Esophagus (tissue), 2 donors: ENCODE results near the gene GLP1R. TPM values are rescaled to one million over a fixed set of nuclear protein-coding genes. Genes with fewer than 3 reads are reported as not detected.

ENCODE experiments used
- H3K27ac ChIP-seq, 2 donors: one replicate each; pipeline ENCODE4 v1.5.1; 2013; ENCODE audit warnings: low read depth in 2 of 2, mild to moderate bottlenecking in 2 of 2, inconsistent platforms in 1 of 2, low read length in 1 of 2, moderate library complexity in 1 of 2
- H3K27me3 ChIP-seq, 2 donors: one replicate each; pipeline ENCODE4 v1.6.1; 2013; ENCODE audit warnings: low read length in 2 of 2, control low read depth in 1 of 2, mild to moderate bottlenecking in 1 of 2; ENCODE audit not compliant: insufficient read depth in 2 of 2, control insufficient read depth in 1 of 2
- H3K36me3 ChIP-seq, 2 donors: one replicate each; pipeline ENCODE4 v1.6.1; 2013; ENCODE audit warnings: low read length in 1 of 2; ENCODE audit not compliant: control insufficient read depth in 2 of 2, insufficient read depth in 2 of 2
- H3K4me1 ChIP-seq, 2 donors: one replicate each; pipeline ENCODE4 v1.6.1; 2013; ENCODE audit warnings: low read length in 1 of 2; ENCODE audit not compliant: control insufficient read depth in 2 of 2, insufficient read depth in 2 of 2
- H3K4me3 ChIP-seq, 2 donors: one replicate each; pipeline ENCODE4 v1.5.1; 2013; ENCODE audit warnings: low read length in 2 of 2, mild to moderate bottlenecking in 2 of 2, low read depth in 1 of 2, moderate library complexity in 1 of 2
- H3K9me3 ChIP-seq, 2 donors: one replicate each; pipeline ENCODE4 v1.6.1; 2013; ENCODE audit warnings: mild to moderate bottlenecking in 2 of 2, low read depth in 1 of 2, low read length in 1 of 2, moderate library complexity in 1 of 2; ENCODE audit not compliant: control insufficient read depth in 2 of 2, insufficient read depth in 1 of 2
- WGBS, 2 donors: extraction: QIAGEN DNeasy Blood & Tissue Kit; methylation state at CpG; one replicate each; pipeline ENCODE4 v1.1.7; 2013; 5-methylcytosine and 5-hydroxymethylcytosine counted together
- polyA plus RNA-seq, 2 donors: library from polyadenylated mRNA; stranded (reverse); fragments of 200-250 nt; gene quantifications; one replicate each; pipeline ENCODE4 v1.2.3, GENCODE V29; 2013
- donor health status: healthy with polysubstance abuse.
- donor health status: Bipolar disorder and iron deficiency.

The GLP1R gene
- polyA plus RNA-seq, 2 donors = not detected

GRCh38 chr6:39017547-39017880, 31.1 kb upstream of the GLP1R start:
- peaks cover 0 to 4% of the 10 kb centered on the region in 2 donors for H3K27me3 ChIP-seq
- H3K4me1 ChIP-seq = no peaks in the 10 kb centered on the region
- WGBS, 2 donors = 71 to 75% methylated on average over 4 of the region's 4 CpGs
- no peak overlapping the region for H3K4me3 ChIP-seq
- no peak overlapping the region for H3K27ac ChIP-seq
- no peaks in the 10 kb centered on the region for H3K9me3 ChIP-seq
- no peaks in the 10 kb centered on the region for H3K36me3 ChIP-seq

- Histone ChIP-seq H3K27ac (no peak overlapping the region), H3K4me3 (no peak overlapping the region), H3K27me3 (peaks cover 0 to 4% of the 10 kb centered on the region in 2 donors), H3K4me1 (no peaks in the 10 kb centered on the region), H3K9me3 (no peaks in the 10 kb centered on the region), H3K36me3 (no peaks in the 10 kb centered on the region)
- 51 to 56% methylated on average over 5 of the region's 5 CpGs for WGBS, 2 donors
These were observed 30.5 kb upstream of the GLP1R start for GRCh38 chr6:39018103-39018502.

GRCh38 chr6:39020136-39020535, 28.4 kb upstream of the GLP1R start:
- Histone ChIP-seq H3K9me3 (no peaks in the 10 kb centered on the region), H3K27ac (no peak overlapping the region), H3K36me3 (no peaks in the 10 kb centered on the region), H3K4me1 (no peaks in the 10 kb centered on the region), H3K27me3 (no peaks in the 10 kb centered on the region), H3K4me3 (no peak overlapping the region)
- WGBS, 2 donors = 49 to 67% methylated on average over 2 of the region's 2 CpGs

GRCh38 chr6:39021041-39021440, 27.5 kb upstream of the GLP1R start:
- Histone ChIP-seq H3K4me1 (no peaks in the 10 kb centered on the region), H3K27me3 (no peaks in the 10 kb centered on the region), H3K27ac (no peak overlapping the region), H3K36me3 (no peaks in the 10 kb centered on the region), H3K4me3 (no peak overlapping the region), H3K9me3 (no peaks in the 10 kb centered on the region)
- WGBS, 2 donors = 80 to 82% methylated on average over 2 of the region's 2 CpGs

DNA sequence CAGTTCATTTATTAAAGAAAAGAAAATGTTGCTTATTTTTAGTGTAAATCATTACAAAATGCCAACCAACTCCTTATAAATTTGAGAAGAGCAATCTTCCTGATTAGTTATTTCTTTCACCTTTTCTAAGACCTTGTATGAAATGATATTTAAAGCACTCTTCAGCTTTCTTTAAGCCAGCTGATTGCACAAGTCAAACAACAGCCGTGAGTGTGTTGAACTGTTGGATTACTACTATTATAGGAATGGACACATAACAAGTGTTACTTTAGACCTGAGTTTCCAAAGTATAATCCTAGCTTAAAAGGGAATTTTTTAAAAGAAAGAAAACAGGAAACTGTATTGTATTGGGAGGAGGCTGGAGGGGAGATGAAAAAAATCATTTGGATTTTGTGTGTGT, 26.8 kb upstream of the GLP1R start:
- WGBS, 2 donors = 62 to 71% methylated on average over 1 of the region's 1 CpG
- Histone ChIP-seq H3K27me3 (no peaks in the 10 kb centered on the region), H3K36me3 (no peaks in the 10 kb centered on the region), H3K4me1 (no peaks in the 10 kb centered on the region), H3K4me3 (no peak overlapping the region), H3K9me3 (no peaks in the 10 kb centered on the region), H3K27ac (no peak overlapping the region)

GRCh38 chr6:39026175-39026574, 22.4 kb upstream of the GLP1R start:
- Histone ChIP-seq H3K27ac (no peak overlapping the region), H3K4me3 (no peak overlapping the region), H3K9me3 (no peaks in the 10 kb centered on the region), H3K27me3 (peaks cover 0 to 3% of the 10 kb centered on the region in 2 donors), H3K4me1 (no peaks in the 10 kb centered on the region), H3K36me3 (no peaks in the 10 kb centered on the region)
- 47 to 59% methylated on average over 3 of the region's 3 CpGs for WGBS, 2 donors

DNA sequence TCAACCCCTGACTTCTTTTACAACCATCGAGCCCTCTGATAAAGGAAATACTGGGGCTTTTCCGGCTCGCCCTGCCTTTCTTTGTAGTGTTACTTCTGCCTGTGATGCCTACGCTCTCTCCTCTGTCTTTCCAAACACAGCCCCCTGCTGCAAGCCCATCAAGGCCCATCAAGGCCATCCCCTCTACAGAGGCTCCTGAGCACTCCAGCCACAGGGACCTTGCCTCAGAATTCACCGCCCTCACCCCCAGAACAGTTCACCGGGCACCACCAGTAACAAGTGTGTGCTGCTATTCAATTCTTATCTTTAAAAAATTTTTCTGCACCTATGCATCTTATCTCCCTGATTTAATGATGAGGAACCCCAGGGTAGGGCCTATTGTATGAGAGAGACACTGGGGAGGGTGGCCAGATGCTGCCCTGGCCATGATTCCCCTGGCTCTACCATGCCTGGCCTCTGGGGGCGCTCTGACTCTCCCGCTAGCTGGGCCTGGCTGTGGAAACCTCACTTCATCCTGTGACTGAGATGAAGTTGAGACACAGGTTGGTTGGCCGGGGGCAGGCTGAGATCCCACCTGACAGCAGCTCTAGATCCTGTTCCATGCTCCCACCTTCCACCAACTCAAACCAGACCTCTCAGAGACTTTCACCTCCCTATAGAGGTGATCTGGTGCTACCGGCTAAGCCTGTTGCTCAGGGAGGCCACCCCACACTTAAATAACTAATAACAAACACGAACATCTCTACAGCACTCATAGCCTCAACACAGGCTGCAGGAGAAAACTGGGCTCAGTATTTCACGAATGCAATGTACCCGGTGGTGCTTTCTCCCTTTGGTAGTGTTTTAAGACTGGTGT, 19.2 kb upstream of the GLP1R start:
- Histone ChIP-seq H3K9me3 (no peaks in the 10 kb centered on the region), H3K4me1 (no peaks in the 10 kb centered on the region), H3K27me3 (peaks cover 0 to 3% of the 10 kb centered on the region in 2 donors), H3K27ac (no peak overlapping the region), H3K4me3 (no peak overlapping the region), H3K36me3 (no peaks in the 10 kb centered on the region)
- WGBS, 2 donors = 80 to 84% methylated on average over 13 of the region's 13 CpGs

DNA sequence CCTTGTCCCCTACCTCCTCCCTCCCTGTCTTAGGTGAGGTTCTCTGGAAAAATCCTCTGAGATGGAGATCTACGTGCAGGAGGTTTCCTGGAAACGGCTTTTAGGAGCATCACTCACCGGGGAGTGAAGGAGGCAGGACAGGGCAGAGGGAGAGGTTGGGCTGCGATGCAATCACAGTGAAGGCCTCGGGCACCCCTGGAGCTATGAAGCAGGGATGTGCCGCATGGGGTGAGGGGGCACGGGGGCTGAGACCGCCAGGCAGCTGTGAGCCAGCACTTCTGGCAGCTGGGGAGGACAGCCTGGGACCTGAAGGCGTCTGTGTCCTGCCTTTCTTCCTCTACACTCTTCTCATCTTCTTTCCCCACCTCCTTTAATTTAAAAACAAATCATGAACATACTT, 12.9 kb upstream of the GLP1R start:
- WGBS, 2 donors = 53 to 54% methylated on average over 9 of the region's 9 CpGs
- H3K27me3 ChIP-seq = no peaks in the 10 kb centered on the region
- H3K27ac ChIP-seq = no peak overlapping the region
- no peaks in the 10 kb centered on the region for H3K9me3 ChIP-seq
- H3K36me3 ChIP-seq = no peaks in the 10 kb centered on the region
- H3K4me3 ChIP-seq = no peak overlapping the region
- H3K4me1 ChIP-seq = no peaks in the 10 kb centered on the region

DNA sequence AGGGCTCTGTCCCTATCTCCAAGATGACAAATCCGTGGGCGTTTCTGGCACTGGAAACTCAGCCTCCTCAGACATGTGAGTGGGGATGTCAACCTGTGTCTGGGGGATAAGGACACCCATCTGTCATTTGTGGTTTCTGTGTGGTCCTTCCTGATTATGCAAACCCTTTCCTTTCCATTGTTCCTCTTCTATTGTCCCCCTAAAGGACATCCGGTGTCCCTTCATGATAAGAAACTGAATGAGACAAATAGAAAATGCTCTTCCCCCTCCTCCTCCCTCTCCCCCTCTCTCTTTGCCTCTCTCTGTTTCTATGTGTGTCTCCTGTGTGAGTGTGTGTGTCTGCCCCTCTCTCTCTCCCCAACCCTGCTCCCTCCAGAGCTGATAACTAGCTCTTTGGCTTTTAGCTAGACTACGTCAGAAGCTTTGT, 11.5 kb upstream of the GLP1R start:
- no peaks in the 10 kb centered on the region for H3K4me1 ChIP-seq

GRCh38 chr6:39037707-39038106, 10.9 kb upstream of the GLP1R start:
- Histone ChIP-seq H3K27me3 (no peaks in the 10 kb centered on the region), H3K4me1 (no peaks in the 10 kb centered on the region), H3K9me3 (no peaks in the 10 kb centered on the region), H3K36me3 (no peaks in the 10 kb centered on the region), H3K4me3 (no peak overlapping the region), H3K27ac (no peak overlapping the region)
- WGBS, 2 donors = 36 to 44% methylated on average over 6 of the region's 6 CpGs

More for the DNA sequence above, 11.5 kb upstream of the GLP1R start:
- no peaks in the 10 kb centered on the region for H3K36me3 ChIP-seq
- H3K27ac ChIP-seq = no peak overlapping the region
- WGBS, 2 donors = 33 to 48% methylated on average over 4 of the region's 4 CpGs
- no peaks in the 10 kb centered on the region for H3K9me3 ChIP-seq
- H3K4me3 ChIP-seq = no peak overlapping the region
- no peaks in the 10 kb centered on the region for H3K27me3 ChIP-seq
